HL-60/S4 treated with retinoic acid at 250 ng/mL for 4 days and 3 days (cell line): ENCODE results near the gene KRT77.

Source experiments
- in situ Hi-C: fragments of 300-500 bp; cut with MboI; formaldehyde crosslinking; loops from 2 replicates; pipeline ENCODE4 v1.7.0; 2022; ENCODE audit warnings: low sequenced_read_pairs

The KRT77 gene

GRCh38 chr12:52659395-52659794 is 43.9 kb downstream of the KRT77 start:
- in situ Hi-C loops = no loop called here

DNA sequence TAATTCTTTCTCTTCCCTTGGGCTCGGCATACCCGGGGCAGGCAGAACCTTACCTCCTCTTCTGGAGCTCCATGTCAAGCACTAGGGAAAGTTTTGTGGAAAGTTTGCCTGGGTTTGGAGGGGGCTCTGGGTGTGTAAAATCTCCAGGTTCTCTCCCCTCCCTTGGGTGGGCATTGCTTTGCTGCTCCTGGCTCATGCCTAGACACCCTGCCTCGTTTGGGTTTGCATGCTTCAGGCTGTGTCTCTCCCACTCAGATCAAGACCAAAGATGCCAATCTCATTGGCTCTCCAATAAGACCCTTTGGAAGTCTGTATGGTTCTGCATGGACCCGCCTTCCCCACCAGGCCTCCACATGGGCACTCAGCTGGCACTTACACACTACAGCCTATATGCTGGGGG is 45.1 kb downstream of the KRT77 start:
- in situ Hi-C loops = no loop called here

GRCh38 chr12:52657250-52657902 is 45.9 kb downstream of the KRT77 start:
- in situ Hi-C loops = no loop called here

- in situ Hi-C loops = no loop called here
These were observed 46.7 kb downstream of the KRT77 start for GRCh38 chr12:52656616-52657015.

GRCh38 chr12:52655720-52656124 is 47.6 kb downstream of the KRT77 start:
- in situ Hi-C loops = no loop called here

GRCh38 chr12:52655251-52655650 is 48.1 kb downstream of the KRT77 start:
- in situ Hi-C loops = no loop called here

GRCh38 chr12:52651726-52652261 is 51.5 kb downstream of the KRT77 start, which contains the start of gene KRT2:
Gene KRT2 (minus strand): TSS chr12:52652211. CDS start chr12:52652142, 69 bp downstream.
- in situ Hi-C loops = no loop called here

GRCh38 chr12:52650520-52651081 is 52.7 kb downstream of the KRT77 start:
- in situ Hi-C loops = no loop called here

DNA sequence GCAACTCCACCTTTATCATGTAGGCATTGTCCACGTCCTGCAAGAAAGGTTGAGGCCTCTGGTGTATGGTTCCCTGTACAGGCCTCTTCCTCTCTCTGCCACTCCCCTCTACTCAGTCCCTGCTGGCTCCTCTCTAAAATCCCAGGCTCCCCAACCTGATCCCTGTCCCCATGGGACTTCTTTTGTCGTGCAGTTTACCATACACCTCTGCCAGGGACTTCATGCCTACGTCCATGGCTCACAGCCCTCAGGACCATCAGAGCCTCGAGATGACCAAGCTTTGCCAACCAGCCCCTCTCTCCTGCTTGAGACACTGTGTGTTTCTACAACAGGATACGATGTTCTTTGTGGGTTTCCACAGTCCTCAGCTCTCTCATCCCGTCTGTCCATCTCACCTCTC is 54.3 kb downstream of the KRT77 start:
- in situ Hi-C loops = no loop called here

GRCh38 chr12:52648012-52648550 is 55.2 kb downstream of the KRT77 start:
- in situ Hi-C loops = no loop called here

DNA sequence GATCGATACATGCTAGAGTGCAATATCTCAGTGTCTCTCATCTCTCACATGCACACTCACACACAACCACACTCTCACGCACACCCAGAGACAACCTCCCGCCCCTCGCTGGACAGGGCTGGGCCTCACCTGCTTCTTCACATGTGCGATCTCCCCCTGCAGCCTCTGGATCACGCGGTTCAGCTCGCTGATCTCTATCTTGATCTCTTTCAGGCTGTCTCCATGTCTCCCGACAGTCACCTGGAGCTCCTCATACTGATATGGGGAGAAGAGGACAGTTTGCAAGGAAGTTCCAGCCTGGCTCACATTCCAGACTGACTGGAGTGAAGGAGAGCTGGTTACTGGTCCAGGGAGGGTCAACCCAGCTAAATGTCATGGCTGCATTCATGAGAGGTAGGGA is 55.7 kb downstream of the KRT77 start:
- in situ Hi-C loops = no loop called here

- in situ Hi-C loops = no loop called here
These were observed 56.7 kb downstream of the KRT77 start for GRCh38 chr12:52646613-52647012.

DNA sequence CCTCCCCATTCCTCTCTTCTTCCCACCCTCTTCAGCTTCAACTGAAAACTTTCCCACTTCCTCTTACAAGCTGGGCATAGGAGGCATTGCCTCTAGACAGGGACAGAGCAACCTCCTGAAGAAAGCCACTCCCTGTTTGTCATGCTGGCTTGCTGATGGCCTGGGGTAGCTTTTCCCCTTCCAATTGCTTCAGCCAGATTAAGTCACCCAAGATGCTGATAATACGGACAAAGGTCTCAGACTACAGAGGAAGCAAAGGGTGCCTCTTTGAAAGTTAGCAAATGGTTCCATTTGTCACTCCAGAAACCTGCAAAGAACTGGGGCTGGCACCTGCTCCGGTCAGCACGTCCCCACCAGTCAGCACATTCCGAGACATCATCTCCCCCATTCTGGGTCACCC is 57.3 kb downstream of the KRT77 start:
- in situ Hi-C loops = no loop called here

- in situ Hi-C loops = no loop called here
These were observed 58.1 kb downstream of the KRT77 start for GRCh38 chr12:52645120-52645761.

GRCh38 chr12:52644078-52644415 is 59.3 kb downstream of the KRT77 start:
- in situ Hi-C loops = no loop called here

GRCh38 chr12:52643233-52644077 is 59.9 kb downstream of the KRT77 start:
- in situ Hi-C loops = no loop called here

- in situ Hi-C loops = no loop called here
These were observed 61.9 kb downstream of the KRT77 start for GRCh38 chr12:52641468-52641867.
